HPDE6-E6E7 (cell line): ENCODE measurements around the gene RANBP3L.
A peak's percentile ranks its signal among the peaks of the same experiment; 100 is the strongest.
"Not testable (repeated sequence)": the region's sequence is repeated elsewhere in the genome, so short reads cannot be mapped to it uniquely, and the experiment has no call there.

Experiments
- DNase-seq: peaks from one replicate; pipeline ENCODE4 v3.0.0; 2011; ENCODE audit warnings: missing footprints; ENCODE audit errors: extremely low spot score

The RANBP3L gene

DNA sequence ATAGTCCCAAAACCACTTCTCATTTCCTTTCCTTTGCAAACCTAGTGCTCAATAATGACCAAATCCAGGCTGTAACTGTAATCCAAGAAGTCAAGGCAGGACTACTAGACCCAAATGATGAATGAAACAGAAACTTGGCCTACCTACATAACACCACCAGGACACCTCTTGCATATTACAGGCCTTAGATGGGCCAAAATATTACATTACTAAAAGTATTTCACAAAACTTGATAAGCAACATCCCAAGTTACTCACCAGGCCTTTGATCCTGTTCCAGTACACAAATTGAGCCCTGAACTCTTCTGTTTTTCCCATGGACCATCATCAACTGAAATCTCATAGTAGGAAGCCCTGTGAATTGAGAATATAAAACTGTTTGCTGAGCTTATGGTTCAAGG is 94.8 kb downstream of the RANBP3L start:
- no peak for DNase-seq

DNA sequence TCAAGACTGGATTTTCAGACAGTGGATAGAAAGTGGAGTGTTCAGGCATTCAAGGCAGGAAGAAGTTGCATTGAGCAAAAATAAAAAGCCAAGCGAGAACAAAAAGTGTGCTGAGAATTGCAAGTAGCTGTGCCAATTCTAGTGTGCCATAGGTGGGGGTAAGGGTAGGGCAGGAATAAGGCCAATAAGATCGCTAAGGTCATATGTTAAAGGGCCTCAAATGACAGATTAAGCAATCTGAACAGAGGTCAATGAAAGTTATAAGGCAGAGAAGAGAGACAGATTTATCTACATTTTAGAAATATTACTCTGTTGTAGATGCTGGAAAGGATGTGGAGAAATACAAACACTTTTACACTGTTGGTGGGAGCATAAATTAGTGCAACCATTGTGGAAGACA is 96.4 kb downstream of the RANBP3L start:
- DNase-seq, result no peak

DNA sequence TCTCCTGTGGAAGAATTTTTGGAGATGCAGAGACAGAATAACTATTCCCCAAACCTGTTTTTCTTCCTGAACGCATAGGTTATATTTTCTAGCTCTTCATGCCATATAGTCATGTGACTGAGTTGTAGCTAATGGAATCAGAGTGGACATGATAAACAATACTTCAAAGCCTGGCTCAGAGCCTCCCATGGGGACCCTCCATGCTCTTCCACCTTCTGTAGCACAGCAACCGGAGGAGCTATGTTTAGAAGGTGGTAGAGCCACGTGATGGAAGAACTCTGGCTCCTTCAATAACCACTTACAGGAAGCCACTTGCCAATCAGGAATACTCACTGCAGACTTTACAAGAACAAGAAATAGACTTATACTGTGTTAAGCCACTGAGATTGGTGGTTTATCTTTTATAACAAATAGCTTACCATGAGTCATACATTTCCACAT is 99.2 kb downstream of the RANBP3L start:
- no peak for DNase-seq

DNA sequence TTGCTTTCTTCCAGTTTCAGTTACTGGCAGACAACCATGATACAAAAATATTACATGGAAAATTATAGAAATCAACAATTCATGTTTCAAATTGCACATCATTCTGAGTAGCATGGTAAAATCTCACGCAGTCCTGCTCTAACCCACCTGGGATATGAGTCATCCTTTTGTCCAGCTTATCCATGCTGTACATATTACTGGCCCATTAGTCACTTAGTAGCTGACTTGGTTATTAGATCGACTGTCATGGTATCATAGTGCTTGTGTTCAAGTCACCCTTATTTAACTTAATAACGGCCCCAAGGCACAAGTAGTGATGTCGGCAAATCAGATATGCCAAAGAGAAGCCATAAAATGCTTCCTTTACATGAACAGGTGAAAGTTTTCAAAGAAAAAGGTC is 101.2 kb downstream of the RANBP3L start:
- peak; percentile 46 for DNase-seq

DNA sequence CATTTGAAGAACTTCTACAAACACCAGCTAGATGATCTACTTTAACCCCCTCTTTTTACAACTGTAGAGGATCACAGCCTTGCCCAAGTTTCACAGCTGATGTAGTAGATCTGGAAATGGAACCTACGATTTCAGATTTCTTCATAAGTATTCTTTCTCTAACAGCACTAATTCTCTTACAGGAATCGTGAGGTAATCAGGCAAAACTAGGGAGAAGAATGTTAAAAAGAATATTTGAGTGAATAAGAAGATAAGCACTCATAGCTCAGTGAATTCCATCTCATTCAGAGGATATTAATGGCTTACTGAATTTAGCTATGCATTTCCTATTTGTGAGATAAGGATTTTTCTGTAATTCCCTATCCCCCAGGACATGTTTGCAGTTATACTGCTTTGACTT is 102.1 kb downstream of the RANBP3L start:
- no peak for DNase-seq

DNA sequence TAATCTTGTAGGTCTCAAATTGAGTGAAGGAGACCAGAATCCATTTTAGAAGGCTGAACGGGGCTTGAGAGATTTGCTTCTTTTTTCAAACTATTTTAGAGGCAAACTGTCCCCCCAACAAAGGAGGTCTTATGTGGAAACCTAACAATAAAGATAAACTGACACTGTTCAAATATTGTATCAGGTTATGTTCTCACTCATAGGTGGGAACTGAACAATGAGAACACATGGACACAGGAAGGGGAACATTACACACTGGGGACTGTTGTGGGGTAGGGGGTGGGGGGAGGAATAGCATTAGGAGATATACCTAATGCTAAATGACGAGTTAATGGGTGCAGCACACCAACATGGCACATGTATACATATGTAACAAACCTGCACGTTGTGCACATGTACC is 102.9 kb downstream of the RANBP3L start:
- DNase-seq, result not testable (repeated sequence)
